IMR-90 (cell line): ENCODE data around the gene TSPAN8. TPM values are rescaled to one million over a fixed set of nuclear protein-coding genes. Genes with fewer than 3 reads are reported as not detected.

ENCODE experiments used
- ATAC-seq: fragments of 200-7000 bp; cut with Tn5 transposase; 2 replicates; pipeline ENCODE4 v1.9.1; 2020; ENCODE audit warnings: low read depth, mild to moderate bottlenecking, moderate library complexity
- BruUV-seq: library from RNA; stranded (reverse); fragments of 400-500 nt; replicated peaks from 2 replicates; lab custom pipeline; 2021; lab: Mats Ljungman, UMichigan
- CTCF ChIA-PET: fragments of 300-600 bp; formaldehyde crosslinking; extraction: SDS; loops from one replicate; lab custom pipeline; 2021; ENCODE audit warnings: antibody characterized with exemption; lab: Yijun Ruan, JAX
- POLR2A ChIA-PET: fragments of 300-600 bp; sonication (Branson Sonifier 250); formaldehyde crosslinking; loops from one replicate; lab custom pipeline; 2022; ENCODE audit warnings: antibody characterized with exemption; ENCODE audit not compliant: unreplicated experiment; lab: Charles Lee
- DNase-seq: peaks from one replicate; pipeline ENCODE4 v3.0.0; 2013
- H2AFZ ChIP-seq: replicated peaks from 2 replicates; pipeline ENCODE3; 2013; ENCODE audit warnings: low read length, mild to moderate bottlenecking; ENCODE audit not compliant: poor library complexity
- H2AK5ac ChIP-seq: 2 replicates; pipeline ENCODE4 v1.6.1; 2013; ENCODE audit warnings: low read depth, low read length, inconsistent platforms
- H2AK9ac ChIP-seq: replicated peaks from 2 replicates; pipeline ENCODE3; 2013; ENCODE audit warnings: mild to moderate bottlenecking, low read depth, low read length, moderate library complexity; ENCODE audit not compliant: poor library complexity
- H2BK120ac ChIP-seq: 2 replicates; pipeline ENCODE4 v1.6.1; 2013; ENCODE audit warnings: low read depth, low read length, inconsistent platforms
- H2BK15ac ChIP-seq: 3 replicates; pipeline ENCODE4 v1.6.1; 2013; ENCODE audit warnings: low read depth, low read length, inconsistent platforms
- H2BK20ac ChIP-seq: 2 replicates; pipeline ENCODE4 v1.6.1; 2013; ENCODE audit warnings: low read depth, mild to moderate bottlenecking, inconsistent platforms, low read length, moderate library complexity
- H2BK5ac ChIP-seq: 2 replicates; pipeline ENCODE4 v1.6.1; 2013; ENCODE audit warnings: mild to moderate bottlenecking, low read depth, low read length, inconsistent platforms; ENCODE audit not compliant: poor library complexity, severe bottlenecking
- H3K14ac ChIP-seq: replicated peaks from 2 replicates; pipeline ENCODE4 v1.6.1; 2013; ENCODE audit warnings: low read depth, low read length, inconsistent platforms
- H3K18ac ChIP-seq: 2 replicates; pipeline ENCODE4 v1.6.1; 2013; ENCODE audit warnings: low read depth, low read length, control low read depth
- H3K23ac ChIP-seq: 2 replicates; pipeline ENCODE4 v1.6.1; 2013; ENCODE audit warnings: low read depth, low read length, inconsistent platforms
- H3K27ac ChIP-seq: 2 replicates; pipeline ENCODE4 v1.5.1; 2013; ENCODE audit warnings: mild to moderate bottlenecking, control low read depth, low read length; ENCODE audit not compliant: insufficient read depth
- H3K27me3 ChIP-seq: 2 replicates; pipeline ENCODE4 v1.6.1; 2013; ENCODE audit warnings: low read length; ENCODE audit not compliant: control insufficient read depth, insufficient read depth
- H3K36me3 ChIP-seq: 2 replicates; pipeline ENCODE4 v1.6.1; 2013; ENCODE audit warnings: low read length, mixed read lengths; ENCODE audit not compliant: control insufficient read depth, insufficient read depth
- H3K4ac ChIP-seq: 2 replicates; pipeline ENCODE4 v1.6.1; 2013; ENCODE audit warnings: low read depth, low read length, inconsistent platforms
- H3K4me1 ChIP-seq: 2 replicates; pipeline ENCODE4 v1.6.1; 2013; ENCODE audit warnings: low read length, mixed read lengths; ENCODE audit not compliant: control insufficient read depth, insufficient read depth
- H3K4me2 ChIP-seq: 2 replicates; pipeline ENCODE4 v1.6.1; 2013; ENCODE audit warnings: low read depth, mild to moderate bottlenecking, control low read depth, low read length, moderate library complexity
- H3K4me3 ChIP-seq: 2 replicates; pipeline ENCODE4 v1.5.1; 2013; ENCODE audit warnings: low read depth, mild to moderate bottlenecking, control low read depth, low read length, moderate library complexity; ENCODE audit not compliant: insufficient read depth
- H3K56ac ChIP-seq: 2 replicates; pipeline ENCODE4 v1.6.1; 2013; ENCODE audit warnings: low read length, inconsistent platforms; ENCODE audit not compliant: insufficient read depth; ENCODE audit errors: extremely low read depth
- H3K79me1 ChIP-seq, 2 experiments: 2 replicates each; pipeline ENCODE4 v1.6.1; 2013; ENCODE audit warnings: low read length in 2 of 2, inconsistent platforms in 1 of 2, low read depth in 1 of 2
- H3K9ac ChIP-seq: 2 replicates; pipeline ENCODE4 v1.6.1; 2013; ENCODE audit warnings: low read depth, low read length, control low read depth
- H3K9me1 ChIP-seq: 2 replicates; pipeline ENCODE4 v1.6.1; 2013; ENCODE audit warnings: low read length, inconsistent platforms; ENCODE audit not compliant: insufficient read depth
- H3K9me3 ChIP-seq: 2 replicates; pipeline ENCODE4 v1.6.1; 2013; ENCODE audit warnings: low read length; ENCODE audit not compliant: control insufficient read depth, insufficient read depth
- H4K20me1 ChIP-seq: 2 replicates; pipeline ENCODE4 v1.6.1; 2013; ENCODE audit warnings: low read length, inconsistent platforms; ENCODE audit not compliant: insufficient read depth
- H4K5ac ChIP-seq: 2 replicates; pipeline ENCODE4 v1.6.1; 2013; ENCODE audit warnings: mild to moderate bottlenecking, low read depth, low read length, control low read depth
- H4K8ac ChIP-seq, 2 experiments: 2 replicates each; pipeline ENCODE4 v1.6.1; 2013; ENCODE audit warnings: low read depth in 2 of 2, low read length in 2 of 2, control low read depth in 1 of 2, inconsistent platforms in 1 of 2
- H4K91ac ChIP-seq: 2 replicates; pipeline ENCODE4 v1.6.1; 2013; ENCODE audit warnings: low read depth, low read length, inconsistent platforms; ENCODE audit not compliant: insufficient read depth
- BHLHE40 ChIP-seq: fragments of 150-350 bp; IDR thresholded peaks from 2 replicates; pipeline ENCODE4 v1.6.1; 2016; ENCODE audit warnings: mild to moderate bottlenecking, low read depth, low read length
- CEBPB ChIP-seq: IDR thresholded peaks from 2 replicates; pipeline ENCODE4 v1.6.1; 2012; ENCODE audit warnings: low read depth, low read length, improper control_type of control experiment
- CHD1 ChIP-seq: IDR thresholded peaks from 2 replicates; pipeline ENCODE4 v1.6.1; 2012; ENCODE audit warnings: low read depth, low read length, improper control_type of control experiment
- CTCF ChIP-seq: conservative IDR thresholded peaks from 2 replicates; pipeline ENCODE4 v1.5.1; 2012; ENCODE audit warnings: mild to moderate bottlenecking, low read depth, low read length, improper control_type of control experiment
- FOS ChIP-seq: fragments of 150-350 bp; IDR thresholded peaks from 2 replicates; pipeline ENCODE4 v1.6.1; 2016; ENCODE audit warnings: low read depth, low read length
- MAFK ChIP-seq: IDR thresholded peaks from 2 replicates; pipeline ENCODE4 v1.6.1; 2012; ENCODE audit warnings: low read depth, low read length, improper control_type of control experiment
- MAZ ChIP-seq: IDR thresholded peaks from 2 replicates; pipeline ENCODE4 v1.6.1; 2012; ENCODE audit warnings: low read depth, mild to moderate bottlenecking, low read length, improper control_type of control experiment, moderate library complexity, borderline replicate concordance
- MXI1 ChIP-seq: IDR thresholded peaks from 2 replicates; pipeline ENCODE4 v1.6.1; 2012; ENCODE audit warnings: low read depth, mild to moderate bottlenecking, low read length, moderate library complexity, borderline replicate concordance
- NFE2L2 ChIP-seq: fragments of 150-350 bp; IDR thresholded peaks from 2 replicates; pipeline ENCODE4 v1.6.1; 2016; ENCODE audit warnings: low read depth, mild to moderate bottlenecking, low read length
- POLR2A ChIP-seq: IDR thresholded peaks from 2 replicates; pipeline ENCODE4 v1.6.1; 2012; ENCODE audit warnings: mild to moderate bottlenecking, low read depth, low read length
- RAD21 ChIP-seq: IDR thresholded peaks from 2 replicates; pipeline ENCODE4 v1.6.1; 2012; ENCODE audit warnings: low read length, improper control_type of control experiment
- SMC3 ChIP-seq: fragments of 150-350 bp; IDR thresholded peaks from 2 replicates; pipeline ENCODE4 v1.6.1; 2016; ENCODE audit warnings: low read depth, mild to moderate bottlenecking, antibody characterized with exemption, low read length, moderate library complexity
- USF2 ChIP-seq: fragments of 150-350 bp; IDR thresholded peaks from 2 replicates; pipeline ENCODE4 v1.6.1; 2017; ENCODE audit warnings: mild to moderate bottlenecking, antibody characterized with exemption, low read length, low read depth
- WGBS, 2 experiments: methylation state at CpG; one replicate each; pipeline versions ENCODE4 v1.1.5 to v1.1.7; 2013; ENCODE audit warnings: missing lambda C conversion rate in 2 of 2; ENCODE audit not compliant: insufficient read length in 1 of 2; ENCODE audit errors: extremely low coverage in 2 of 2; 5-methylcytosine and 5-hydroxymethylcytosine counted together
- dilution Hi-C: fragments of 300-500 bp; cut with HindIII; formaldehyde crosslinking; loops from one replicate; pipeline ENCODE4 v1.14.3; 2018; ENCODE audit warnings: low sequenced_read_pairs; ENCODE audit not compliant: unreplicated experiment
- in situ Hi-C: fragments of 300-500 bp; cut with MboI; formaldehyde crosslinking; loops from 3 replicates; pipeline ENCODE4 v1.14.3; 2019; ENCODE audit warnings: low sequenced_read_pairs, inconsistent platforms, mixed read lengths
- intact Hi-C: fragments of 100-400 bp; cut with micrococcal nuclease; formaldehyde crosslinking; loops from 2 replicates; pipeline ENCODE4 v1.10.0; 2022
- polyA plus RNA-seq, 3 experiments: library from polyadenylated mRNA; depleted of rRNA; stranded (reverse); fragments of >200 nt; gene quantifications; 2 replicates each; pipeline ENCODE4 v1.2.3, GENCODE V29; 2012; ENCODE audit warnings: low replicate concordance in 1 of 3
- total RNA-seq: library from RNA; depleted of rRNA; stranded (reverse); fragments of >200 nt; gene quantifications from 2 replicates; pipeline ENCODE4 v1.2.3, GENCODE V29; 2012

TSPAN8 gene
- total and polyA plus RNA-seq, 2 of the 4 experiments (the other 2 are of a cell fraction) = not detected

- no CpG with 5 or more reads among the region's 4 CpGs for WGBS, 2 experiments
- H2BK15ac ChIP-seq = no peak overlapping the region
- dilution Hi-C loops = no loop called here
- H3K9me1 ChIP-seq = no peaks in the 10 kb centered on the region
- H4K20me1 ChIP-seq = no peaks in the 10 kb centered on the region
- ChIA-PET POLR2A (no interaction called here), CTCF (no interaction called here)
- no peak overlapping the region for H3K14ac ChIP-seq
- no peak overlapping the region for H4K8ac ChIP-seq
- no peak overlapping the region for H3K27ac ChIP-seq
- H2AK9ac ChIP-seq = no peak overlapping the region
- no peak overlapping the region for H2BK120ac ChIP-seq
- intact Hi-C loops = no loop called here
- no peaks in the 10 kb centered on the region for H3K36me3 ChIP-seq
- no peak overlapping the region for H2BK20ac ChIP-seq
- H3K4ac ChIP-seq = no peak overlapping the region
- H3K79me1 ChIP-seq = no peaks in the 10 kb centered on the region
- no peak for DNase-seq
- TF ChIP-seq RAD21 (no peak), BHLHE40 (no peak), MAZ (no peak), FOS (no peak), USF2 (no peak), MXI1 (no peak), CHD1 (no peak), CEBPB (no peak), CTCF (no peak), MAFK (no peak), POLR2A (no peak), SMC3 (no peak), NFE2L2 (no peak)
- H3K9me3 ChIP-seq = 0 out of 2 replicates have a peak, but pooled peaks cover 2% of the 10 kb centered on the region
- H2BK5ac ChIP-seq = no peak overlapping the region
- in situ Hi-C loops = no loop called here
- no peak overlapping the region for H4K5ac ChIP-seq
- H3K4me3 ChIP-seq = no peak overlapping the region
- no peak overlapping the region for H2AFZ ChIP-seq
- H2AK5ac ChIP-seq = no peak overlapping the region
- H3K4me1 ChIP-seq = no peaks in the 10 kb centered on the region
- H3K4me2 ChIP-seq = no peak overlapping the region
- H3K56ac ChIP-seq = no peak overlapping the region
- no peak overlapping the region for H3K18ac ChIP-seq
- ATAC-seq = no peak
- no peak overlapping the region for H3K23ac ChIP-seq
- no peak overlapping the region for H3K9ac ChIP-seq
- no TSS peak for BruUV-seq
- H3K27me3 ChIP-seq = no peaks in the 10 kb centered on the region
- H4K91ac ChIP-seq = no peak overlapping the region
Measured at GRCh38 chr12:71158361-71158882, 623 bp upstream of the TSPAN8 start.
